SK-N-SH treated with all-trans-retinoic acid at 6 μM for 48 hours (cell line): Measurements from ENCODE around the gene ABCC2.

Experiments used
- ATAC-seq: fragments of 200-7000 bp; cut with Tn5 transposase; 3 replicates; pipeline ENCODE4 v1.9.1; 2020; ENCODE audit warnings: mild to moderate bottlenecking, moderate library complexity
- ARNTL ChIP-seq: fragments of 450-650 bp; formaldehyde crosslinking; IDR thresholded peaks from 2 replicates; pipeline ENCODE4 v1.5.0; 2020; ENCODE audit warnings: low read depth, mild to moderate bottlenecking, moderate library complexity, borderline replicate concordance
- BACH2 ChIP-seq: fragments of 250-450 bp; sonication (Bioruptor Pico); IDR thresholded peaks from 2 replicates; pipeline ENCODE4 v1.9.0; 2021; ENCODE audit warnings: mild to moderate bottlenecking, borderline replicate concordance
- CREB5 ChIP-seq: fragments of 250-450 bp; sonication (Bioruptor Pico); IDR thresholded peaks from 2 replicates; pipeline ENCODE4 v1.5.1; 2020; ENCODE audit warnings: low read depth, mild to moderate bottlenecking, moderate library complexity
- CSDC2 ChIP-seq: fragments of 250-450 bp; sonication (Bioruptor Pico); IDR thresholded peaks from 2 replicates; pipeline ENCODE4 v1.5.0; 2020; ENCODE audit warnings: mild to moderate bottlenecking, moderate library complexity
- CSRNP3 ChIP-seq: fragments of 250-450 bp; sonication (Bioruptor Pico); IDR thresholded peaks from 2 replicates; pipeline ENCODE4 v1.5.1; 2021; ENCODE audit warnings: mild to moderate bottlenecking, moderate library complexity
- ESRRG ChIP-seq: fragments of 250-450 bp; sonication (Bioruptor Pico); IDR thresholded peaks from 2 replicates; pipeline ENCODE4 v1.6.1; 2021; ENCODE audit warnings: mild to moderate bottlenecking
- GLIS3 ChIP-seq: fragments of 250-450 bp; sonication (Bioruptor Pico); IDR thresholded peaks from 2 replicates; pipeline ENCODE4 v1.5.0; 2020; ENCODE audit warnings: mild to moderate bottlenecking, moderate library complexity
- ISL1 ChIP-seq: fragments of 250-450 bp; sonication (Bioruptor Pico); IDR thresholded peaks from 2 replicates; pipeline ENCODE4 v2.1.2; 2022; ENCODE audit warnings: mild to moderate bottlenecking, moderate library complexity
- OSR1 ChIP-seq: fragments of 250-450 bp; sonication (Bioruptor Pico); IDR thresholded peaks from 2 replicates; pipeline ENCODE4 v1.8.0; 2022; ENCODE audit warnings: moderate library complexity, mild to moderate bottlenecking, inconsistent platforms
- PATZ1 ChIP-seq: fragments of 250-450 bp; sonication (Bioruptor Pico); IDR thresholded peaks from 2 replicates; pipeline ENCODE4 v1.8.0; 2020; ENCODE audit warnings: mild to moderate bottlenecking, moderate library complexity, borderline replicate concordance
- POU6F1 ChIP-seq: fragments of 250-450 bp; sonication (Bioruptor Pico); IDR thresholded peaks from 2 replicates; pipeline ENCODE4 v1.8.0; 2021; ENCODE audit warnings: low read depth, mild to moderate bottlenecking, moderate library complexity, borderline replicate concordance
- RARB ChIP-seq: fragments of 250-450 bp; sonication (Bioruptor Pico); IDR thresholded peaks from 2 replicates; pipeline ENCODE4 v1.8.0; 2021; ENCODE audit warnings: mild to moderate bottlenecking, moderate library complexity
- SNAI2 ChIP-seq: fragments of 250-450 bp; sonication (Bioruptor Pico); IDR thresholded peaks from 2 replicates; pipeline ENCODE4 v1.5.0; 2020; ENCODE audit warnings: mild to moderate bottlenecking, moderate library complexity
- TCF4 ChIP-seq: fragments of 250-450 bp; sonication (Bioruptor Pico); IDR thresholded peaks from 2 replicates; pipeline ENCODE4 v1.8.0; 2021; ENCODE audit warnings: mild to moderate bottlenecking, moderate library complexity, borderline replicate concordance
- TOX ChIP-seq: fragments of 250-450 bp; sonication (Bioruptor Pico); IDR thresholded peaks from 2 replicates; pipeline ENCODE4 v1.8.0; 2021; ENCODE audit warnings: mild to moderate bottlenecking, moderate library complexity, borderline replicate concordance
- ZC3H10 ChIP-seq: fragments of 250-450 bp; sonication (Bioruptor Pico); IDR thresholded peaks from 2 replicates; pipeline ENCODE4 v1.5.1; 2021; ENCODE audit warnings: mild to moderate bottlenecking, moderate library complexity
- ZFP3 ChIP-seq: fragments of 250-450 bp; sonication (Bioruptor Pico); IDR thresholded peaks from 2 replicates; pipeline ENCODE4 v1.5.0; 2020; ENCODE audit warnings: mild to moderate bottlenecking, moderate library complexity
- ZFP30 ChIP-seq: fragments of 450-650 bp; formaldehyde crosslinking; IDR thresholded peaks from 2 replicates; pipeline ENCODE4 v1.5.0; 2022; ENCODE audit warnings: mild to moderate bottlenecking, moderate library complexity
- ZNF565 ChIP-seq: fragments of 450-650 bp; formaldehyde crosslinking; conservative IDR thresholded peaks from 2 replicates; pipeline ENCODE4 v1.5.0; 2020; ENCODE audit warnings: low read depth, mild to moderate bottlenecking, moderate library complexity
- ZNF70 ChIP-seq: fragments of 450-650 bp; formaldehyde crosslinking; IDR thresholded peaks from 2 replicates; pipeline ENCODE4 v1.5.0; 2020; ENCODE audit warnings: mild to moderate bottlenecking, moderate library complexity
- ZNF8 ChIP-seq: fragments of 450-650 bp; formaldehyde crosslinking; IDR thresholded peaks from 2 replicates; pipeline ENCODE4 v1.5.0; 2020; ENCODE audit warnings: mild to moderate bottlenecking, moderate library complexity

Gene ABCC2

GRCh38 chr10:99768556-99768955 lies 13.9 kb upstream of the ABCC2 start:
- TF ChIP-seq ZFP3 (CRISPR knock-in tag), result no peak
- peak; percentile 75 for ATAC-seq

GRCh38 chr10:99769706-99770105 lies 12.7 kb upstream of the ABCC2 start:
- TF ChIP-seq GLIS3 (CRISPR knock-in tag) (no peak), CREB5 (CRISPR knock-in tag) (no peak), SNAI2 (CRISPR knock-in tag) (no peak), POU6F1 (no peak), ISL1 (CRISPR knock-in tag) (no peak), ZNF8 (no peak), CSRNP3 (no peak), ZFP3 (CRISPR knock-in tag) (no peak), ESRRG (CRISPR knock-in tag) (no peak), ZFP30 (no peak), ZC3H10 (CRISPR knock-in tag) (no peak), ARNTL (no peak), ZNF565 (CRISPR knock-in tag) (no peak), TCF4 (CRISPR knock-in tag) (no peak), RARB (CRISPR knock-in tag) (no peak), BACH2 (CRISPR knock-in tag) (no peak), CSDC2 (CRISPR knock-in tag) (no peak)
- TF ChIP-seq, all 23 proteins: peak for 0
- no peak for ATAC-seq

GRCh38 chr10:99770408-99771045 lies 11.9 kb upstream of the ABCC2 start:
- TF ChIP-seq GLIS3 (CRISPR knock-in tag), result no peak
- no peak for TF ChIP-seq OSR1
- ATAC-seq, result no peak

GRCh38 chr10:99775850-99776249 lies 6.6 kb upstream of the ABCC2 start:
- no peak for TF ChIP-seq ARNTL
- peak; percentile 76 for TF ChIP-seq PATZ1 (CRISPR knock-in tag)
- peak; percentile 68 for TF ChIP-seq ZC3H10 (CRISPR knock-in tag)
- peak; percentile 91 for TF ChIP-seq CREB5 (CRISPR knock-in tag)
- peak; percentile 91 for TF ChIP-seq ZNF70 (CRISPR knock-in tag)
- TF ChIP-seq TOX (CRISPR knock-in tag), result peak; percentile 60; the same call in 1 of the 2 replicates
- TF ChIP-seq GLIS3 (CRISPR knock-in tag), result no peak
- peak; percentile 98 for TF ChIP-seq ISL1 (CRISPR knock-in tag)
- TF ChIP-seq, all 23 proteins: peak for 6
- peak; percentile 61 for ATAC-seq
